GM18870 (cell line): ENCODE results near the gene ZBTB20.
"Not testable (repeated sequence)": the region's sequence is repeated elsewhere in the genome, so short reads cannot be mapped to it uniquely, and the experiment has no call there.

Source experiments
- ATAC-seq: cut with Tn5 transposase; IDR thresholded peaks from one replicate; pipeline ENCODE4 v1.9.1; 2021; ENCODE audit warnings: moderate library complexity; ENCODE audit not compliant: unreplicated experiment

ZBTB20 gene

DNA sequence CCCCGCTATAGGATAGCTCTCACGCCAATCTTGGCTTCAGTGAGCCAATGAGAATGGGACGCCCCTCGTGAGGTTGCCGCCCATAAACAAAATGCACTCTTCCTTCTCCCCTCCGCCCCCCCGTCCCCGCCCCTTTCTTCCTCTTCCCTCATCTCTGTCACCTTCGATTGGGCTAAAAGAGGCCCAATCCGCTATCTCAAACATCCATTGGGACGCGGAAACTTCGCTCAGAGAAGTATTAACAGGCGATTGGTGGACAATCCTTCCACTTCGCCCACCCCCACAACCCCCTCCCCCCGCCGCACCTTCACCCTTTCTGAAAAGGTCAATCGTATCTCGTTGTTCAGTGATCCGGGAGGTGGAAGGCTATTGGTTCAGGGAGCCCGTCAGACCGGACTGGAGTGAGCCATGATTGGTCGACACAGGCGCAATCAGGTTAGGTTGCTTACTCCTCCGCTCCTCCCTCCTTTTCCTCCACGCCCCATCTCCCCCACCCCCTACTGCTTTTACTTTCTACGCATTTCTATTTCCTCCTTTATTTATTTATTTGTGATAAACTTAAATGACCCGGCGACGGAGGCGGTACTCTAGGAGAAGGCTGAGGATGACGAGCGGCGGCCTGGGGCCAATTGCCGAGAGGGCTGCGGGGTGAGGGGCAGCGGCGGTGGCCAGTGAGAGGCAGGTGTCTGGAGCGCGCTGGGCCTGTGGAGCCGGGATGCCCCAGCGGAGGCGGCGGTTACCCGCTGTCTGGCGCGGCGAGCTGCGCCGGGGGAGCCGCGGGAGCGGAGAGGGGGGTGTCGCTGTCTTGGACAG is 447 bp upstream of the ZBTB20 start:
- peak; percentile 86 for ATAC-seq

DNA sequence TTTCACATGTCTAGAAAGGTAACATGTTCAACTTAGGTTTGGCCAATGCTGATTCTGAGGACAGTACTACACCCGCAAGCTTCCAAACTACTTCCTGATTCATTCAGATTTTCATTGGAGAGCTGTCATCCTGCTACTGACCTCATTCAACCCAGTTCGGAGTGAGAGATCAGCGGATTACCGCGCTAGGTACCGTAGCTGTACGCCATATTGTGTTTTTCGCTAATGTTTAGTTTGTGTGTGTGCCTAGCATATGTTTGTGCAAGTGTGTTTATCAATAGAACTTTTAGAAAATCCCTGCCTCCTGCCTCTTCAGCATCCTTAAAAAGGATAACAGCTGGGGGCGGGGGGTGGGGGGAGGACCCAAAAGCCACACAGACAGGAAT is 1.1 kb downstream of the ZBTB20 start:
- ATAC-seq, result no peak

DNA sequence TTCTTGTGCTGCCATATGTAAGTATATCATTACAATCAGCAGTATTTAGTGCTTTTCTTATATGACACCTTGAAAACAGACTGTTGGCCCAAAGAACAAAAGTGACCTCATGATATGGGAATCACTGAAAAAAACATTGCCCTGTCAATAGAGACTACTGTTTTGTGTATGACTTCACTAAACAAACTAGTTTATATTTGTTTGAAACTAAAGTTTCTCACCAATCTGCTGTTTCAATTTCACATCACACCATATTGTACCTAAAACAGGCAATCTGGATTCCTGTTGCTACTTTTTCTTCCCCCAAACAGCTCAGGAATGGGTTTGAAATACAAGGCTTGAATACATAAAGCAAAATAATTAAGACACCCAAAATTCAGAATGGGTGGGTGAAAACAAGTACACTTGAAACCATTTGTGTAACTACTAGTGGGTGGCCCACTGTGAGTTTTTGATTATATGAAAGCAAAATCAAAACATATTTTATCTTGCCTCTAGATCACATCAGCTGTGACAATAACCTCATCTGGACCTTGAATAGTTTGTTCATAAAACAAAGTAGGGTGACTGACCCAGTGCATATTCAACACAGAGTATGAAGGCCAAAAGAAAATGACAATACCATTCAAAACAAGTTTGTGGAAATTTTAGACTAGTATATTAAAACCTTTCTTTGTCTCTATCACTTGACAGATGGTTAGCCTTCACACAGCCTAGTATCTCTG is 5.9 kb downstream of the ZBTB20 start:
- ATAC-seq, result peak; percentile 74

DNA sequence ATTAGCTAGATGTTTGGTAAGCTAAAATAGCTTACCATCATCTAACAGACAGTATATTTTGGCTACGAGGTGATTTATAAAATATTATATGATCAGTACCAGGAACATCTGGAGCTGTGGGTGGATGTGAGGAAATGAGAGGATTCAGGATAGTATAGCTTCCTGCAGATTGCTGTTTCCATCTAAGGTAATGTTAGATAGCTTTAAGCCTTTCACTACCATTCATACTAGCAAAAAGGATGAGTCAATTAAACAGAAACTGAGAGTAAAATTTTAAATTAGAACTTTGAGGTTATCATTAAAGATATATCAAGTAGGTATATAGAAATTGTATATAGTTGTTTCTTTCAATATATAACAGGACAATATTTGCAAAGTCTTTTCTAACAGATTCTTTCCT is 8.0 kb downstream of the ZBTB20 start:
- no peak for ATAC-seq

DNA sequence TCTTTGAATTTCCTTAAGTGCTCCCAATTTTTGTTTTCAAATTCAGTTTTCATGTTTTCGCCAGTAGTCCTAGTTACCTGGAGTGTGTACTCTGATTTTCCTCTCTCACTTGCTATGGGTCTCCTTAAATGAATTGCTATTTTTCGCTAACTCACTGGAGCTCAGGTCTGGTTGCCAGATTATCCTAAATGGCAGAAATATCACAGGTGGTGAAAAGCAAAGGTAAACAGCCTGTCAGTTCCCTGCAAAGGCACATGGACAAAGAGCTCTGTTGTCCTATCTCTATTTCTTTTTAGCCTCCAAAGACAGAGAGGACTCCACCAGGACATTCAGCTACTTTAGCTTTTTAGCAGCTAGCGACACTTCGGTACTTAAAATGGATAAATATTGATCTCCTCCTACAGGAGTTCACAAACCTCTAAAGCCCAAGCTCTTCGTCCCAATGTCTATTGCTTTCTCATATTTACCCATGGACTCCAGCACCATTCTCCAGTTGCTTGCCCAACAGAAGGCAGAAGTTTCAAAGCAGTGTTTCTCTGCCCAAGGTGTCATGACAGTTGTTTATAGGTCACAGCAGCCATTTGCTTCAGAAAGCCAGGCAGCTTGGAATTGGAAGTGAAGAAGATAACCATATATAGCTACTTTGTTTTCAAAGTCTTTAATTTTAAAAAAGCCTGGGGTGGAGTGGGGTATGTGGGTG is 12.3 kb downstream of the ZBTB20 start:
- no peak for ATAC-seq

DNA sequence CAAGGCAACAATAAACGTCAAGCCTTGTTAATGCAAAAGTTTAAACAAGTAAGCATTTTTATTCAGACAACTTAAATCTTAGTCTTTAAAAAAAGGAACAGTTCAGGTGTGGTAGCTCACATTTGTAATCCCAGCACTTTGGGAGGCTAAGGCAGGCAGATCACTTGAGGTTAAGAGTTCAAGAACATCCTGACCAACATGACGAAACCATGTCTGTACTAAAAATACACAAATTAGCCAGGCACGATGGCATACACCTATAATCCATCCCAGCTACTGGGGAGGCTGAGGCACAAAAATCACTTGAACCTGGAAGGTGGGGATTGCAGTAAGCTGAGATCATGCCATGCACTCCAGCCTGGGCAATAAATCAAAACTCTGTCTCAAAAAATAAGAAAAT is 19.9 kb downstream of the ZBTB20 start:
- ATAC-seq, result no peak

DNA sequence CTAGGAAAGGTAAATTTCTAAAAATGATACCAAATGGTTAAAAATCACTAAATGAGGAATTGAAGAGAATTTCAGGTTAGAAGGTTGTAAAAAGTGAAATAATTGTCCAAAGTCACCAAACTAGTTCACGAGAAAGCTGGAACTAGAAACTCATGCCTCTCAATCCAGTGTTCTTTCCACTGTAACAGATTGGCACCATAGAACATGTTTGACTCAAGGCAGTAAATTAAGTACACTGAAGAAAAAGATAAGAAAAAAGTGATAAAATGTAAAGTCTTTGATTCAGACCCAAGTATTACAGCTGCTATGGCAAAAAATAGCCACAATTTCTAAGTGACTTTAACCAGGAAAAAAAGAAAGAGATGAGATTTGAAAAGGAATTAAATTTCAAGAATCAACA is 26.5 kb downstream of the ZBTB20 start:
- ATAC-seq, result no peak

DNA sequence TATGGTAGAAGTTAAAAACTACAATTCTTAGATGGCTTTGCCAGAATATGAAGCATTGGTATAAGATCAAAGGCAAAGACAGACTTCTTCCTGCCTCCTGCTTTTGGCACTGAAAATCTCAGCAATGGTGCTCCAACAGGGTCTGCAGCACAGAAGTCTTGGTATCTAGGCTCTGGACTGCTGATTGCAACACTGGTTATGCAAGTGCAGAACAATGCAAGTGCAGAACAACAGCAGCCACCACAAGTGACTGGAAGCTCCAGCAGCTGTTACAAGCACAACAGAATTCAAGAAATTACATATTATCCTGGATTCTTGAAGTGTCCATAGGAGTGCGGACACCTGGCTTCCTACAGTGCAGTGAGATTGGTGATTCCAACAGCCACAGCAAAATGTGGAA is 33.7 kb downstream of the ZBTB20 start:
- no peak for ATAC-seq

DNA sequence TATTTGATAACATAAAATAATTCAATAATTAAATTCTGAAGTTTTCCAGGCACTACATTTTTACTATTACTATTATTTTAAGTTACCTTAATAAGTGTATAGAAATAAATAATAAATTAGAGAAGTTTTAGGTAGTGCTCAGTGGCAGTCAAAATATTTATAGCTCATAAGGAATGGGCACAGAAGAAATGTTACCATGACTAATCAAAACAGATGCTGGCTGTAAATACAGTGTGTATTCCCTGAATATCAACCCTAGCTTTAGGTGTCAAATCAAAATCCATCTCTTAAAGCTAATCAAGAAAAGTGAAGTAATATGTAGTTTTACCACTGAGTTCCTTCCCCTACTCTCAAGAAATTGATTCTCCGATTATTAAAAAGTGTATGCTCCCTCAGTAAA is 35.5 kb downstream of the ZBTB20 start:
- ATAC-seq, result no peak

DNA sequence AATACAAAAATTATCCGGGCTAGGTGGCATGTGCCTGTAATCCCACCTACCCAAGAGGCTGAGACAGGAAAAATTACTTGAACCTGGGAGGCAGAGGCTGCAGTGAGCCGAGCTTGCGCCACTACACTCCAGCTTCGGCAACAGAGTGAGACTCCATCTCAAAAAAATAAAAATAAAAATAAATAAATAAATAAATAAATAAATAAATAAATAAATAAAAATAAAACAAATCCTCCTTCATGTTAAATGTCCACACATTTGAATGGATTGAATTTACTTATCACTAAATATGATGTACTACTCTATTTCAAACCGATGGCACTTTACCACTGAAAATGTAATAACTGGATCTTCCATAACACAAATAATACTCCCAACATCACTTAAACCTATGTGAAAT is 36.3 kb downstream of the ZBTB20 start:
- ATAC-seq, result no peak

DNA sequence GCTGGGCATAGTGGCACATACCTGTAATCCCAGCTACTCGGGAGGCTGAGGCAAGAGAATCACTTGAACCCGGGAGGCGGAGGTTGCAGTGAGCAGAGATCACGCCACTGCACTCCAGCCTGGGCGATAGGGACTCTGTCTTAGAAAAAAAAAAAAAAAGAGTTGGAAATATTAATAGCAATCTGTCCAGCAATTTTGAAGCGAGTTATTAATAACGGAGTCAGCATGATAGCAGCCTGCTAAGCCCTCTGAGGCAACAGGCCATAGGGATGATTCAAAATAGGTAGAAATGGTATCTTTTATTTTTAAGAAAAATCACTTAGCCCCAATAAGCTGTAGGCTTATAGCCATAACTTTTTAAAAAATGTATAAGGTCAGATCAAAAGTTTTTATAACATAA is 37.0 kb downstream of the ZBTB20 start:
- ATAC-seq, result not testable (repeated sequence)

DNA sequence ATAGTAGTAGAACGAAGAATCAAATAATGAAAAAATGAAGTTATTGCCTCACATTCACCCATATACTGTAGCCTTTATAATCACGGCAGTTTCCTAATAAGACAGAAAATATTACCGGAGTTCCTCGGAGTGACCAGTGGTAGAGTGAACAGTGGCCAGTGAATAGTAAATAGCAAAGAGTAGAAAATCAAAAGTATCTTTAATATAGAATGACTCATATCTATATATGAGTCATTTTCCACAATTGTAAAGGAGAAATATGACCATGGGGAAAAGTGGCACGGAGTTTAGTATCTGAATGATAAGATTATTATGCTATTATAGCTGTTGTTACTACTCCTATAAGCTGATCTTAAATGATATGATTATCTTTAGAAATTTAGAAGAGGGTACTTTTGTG is 38.5 kb downstream of the ZBTB20 start:
- ATAC-seq, result no peak

DNA sequence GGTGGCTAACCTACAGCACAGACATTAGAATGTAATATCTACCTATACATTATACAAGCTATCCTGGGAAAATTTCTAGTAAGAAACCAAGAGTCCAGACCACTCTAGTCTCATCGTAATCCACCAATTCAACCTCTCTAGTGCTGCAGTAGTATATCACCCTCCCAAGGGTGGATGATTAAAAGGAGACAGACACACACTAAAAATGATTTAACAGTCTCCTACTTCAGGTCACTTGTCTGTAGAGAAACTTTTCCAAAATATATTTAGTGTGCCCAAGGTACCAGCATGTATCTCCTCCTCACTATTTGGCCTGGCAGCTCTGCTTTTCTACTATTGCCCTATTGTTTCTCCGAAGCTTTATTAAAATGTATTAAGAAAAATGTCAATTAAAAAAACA is 45.0 kb downstream of the ZBTB20 start:
- no peak for ATAC-seq

DNA sequence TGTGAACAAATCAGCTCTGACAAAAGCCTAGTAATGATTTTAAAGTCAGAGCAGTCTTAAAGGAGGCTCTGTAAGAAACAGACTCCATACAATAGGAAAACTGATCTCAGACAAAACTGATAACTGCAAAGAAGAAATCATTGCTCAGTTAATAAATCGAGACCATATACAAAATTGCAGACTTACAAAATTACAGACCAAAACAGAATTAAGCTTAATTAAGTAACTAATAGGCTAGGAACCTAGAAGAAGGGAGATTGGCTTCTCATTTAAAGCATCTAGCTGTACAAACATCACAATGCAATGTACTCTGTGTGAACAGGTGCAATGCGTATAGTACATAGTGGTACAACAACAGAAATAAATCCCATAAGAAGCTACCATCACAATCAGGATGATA is 46.3 kb downstream of the ZBTB20 start:
- no peak for ATAC-seq

DNA sequence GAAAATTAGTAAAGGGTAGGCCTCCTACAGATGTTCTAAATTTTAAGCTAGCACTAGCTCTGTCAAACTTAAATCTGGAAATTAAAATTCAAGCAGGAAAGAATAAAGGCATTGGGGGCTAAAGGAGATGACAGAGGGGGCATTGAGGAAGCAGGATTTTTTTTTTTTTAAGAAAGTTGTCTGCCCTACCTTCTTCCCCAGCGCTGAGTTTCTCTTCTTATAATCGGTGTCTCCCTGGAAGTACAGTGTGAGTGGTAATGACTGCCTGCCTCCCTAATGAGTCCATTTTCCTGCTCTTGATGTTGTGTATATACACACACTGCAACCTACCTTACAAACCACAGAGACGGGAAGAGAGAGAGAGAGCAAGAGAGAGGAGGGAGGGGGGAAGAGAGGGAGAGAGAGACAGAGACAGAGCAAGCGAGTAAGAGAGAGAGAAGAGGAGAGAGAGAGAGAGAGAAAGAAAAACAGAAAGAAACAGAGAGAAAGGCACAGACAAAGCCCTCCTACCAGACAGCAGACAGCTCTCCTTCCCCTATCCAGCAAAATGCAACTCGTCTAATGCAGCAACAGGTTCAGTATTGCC is 47.0 kb downstream of the ZBTB20 start:
- peak; percentile 47 for ATAC-seq

DNA sequence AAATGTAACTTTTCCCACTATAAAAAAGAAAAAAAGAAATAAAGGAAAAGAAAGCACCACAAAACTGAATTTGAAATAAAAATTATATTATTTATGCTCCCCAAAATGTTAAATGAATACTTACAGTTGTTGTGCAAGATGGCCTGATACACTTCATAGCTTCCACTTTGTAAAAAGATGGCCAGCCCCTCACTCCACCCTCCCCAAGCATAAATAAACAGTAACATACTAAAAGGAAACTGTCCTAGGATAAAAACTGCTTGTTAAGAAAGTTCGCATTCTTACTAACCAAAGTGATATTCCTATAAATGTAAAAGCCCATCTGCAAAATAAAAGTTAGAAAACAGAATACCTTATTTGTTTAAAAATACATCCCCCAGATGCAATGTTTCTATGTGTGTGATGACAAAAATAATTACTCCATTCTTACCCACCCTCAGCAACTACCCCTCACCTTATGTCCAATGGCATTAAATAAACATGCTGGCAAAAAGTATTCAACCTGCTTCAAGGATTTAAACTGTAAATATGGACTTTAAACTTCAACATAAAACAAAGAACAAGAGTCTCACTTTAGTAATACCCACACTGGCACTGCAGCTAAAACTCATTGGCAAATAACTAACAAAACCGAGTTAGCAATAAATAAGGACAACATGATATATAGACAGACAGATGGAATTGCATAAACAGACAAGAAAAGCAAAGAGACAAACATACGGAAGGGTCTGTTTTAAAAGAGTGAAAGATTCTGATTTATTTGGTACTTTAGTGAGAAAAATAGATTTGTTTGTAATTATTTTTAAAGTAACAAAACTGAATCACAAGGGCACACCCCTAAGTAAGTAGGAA is 47.7 kb downstream of the ZBTB20 start:
- no peak for ATAC-seq

DNA sequence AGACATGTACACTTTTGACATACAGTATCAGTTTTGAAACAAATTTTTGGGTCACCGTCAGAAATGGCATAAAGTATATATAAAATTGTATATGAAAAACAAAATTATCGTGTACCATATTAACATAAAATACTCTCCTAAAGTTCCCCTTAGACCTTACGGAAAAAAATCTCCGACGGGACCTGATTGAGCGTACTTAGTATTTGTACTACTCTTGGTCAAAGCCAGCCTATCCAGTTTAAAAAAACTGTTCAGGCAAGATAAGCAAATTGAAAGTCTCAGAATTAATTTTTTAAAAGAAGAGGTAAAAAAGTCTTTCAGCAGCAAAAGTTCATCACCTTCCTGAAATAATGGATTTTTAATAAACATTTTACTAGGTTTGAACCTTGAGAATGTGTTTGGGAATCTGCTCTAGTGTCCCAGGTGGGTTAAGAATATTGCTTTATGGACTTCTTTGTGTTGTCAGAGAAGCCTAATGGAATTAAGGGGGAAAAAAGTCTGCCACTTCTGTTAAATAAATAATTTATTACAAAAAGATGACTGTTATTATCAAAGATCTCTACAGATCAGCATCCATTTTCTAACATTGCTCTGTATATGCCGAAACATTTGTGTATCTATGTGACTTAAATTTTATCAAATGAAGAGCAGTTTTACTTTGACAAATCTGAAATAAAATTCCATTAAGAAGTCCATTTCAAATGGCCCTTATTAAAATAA is 48.6 kb downstream of the ZBTB20 start:
- ATAC-seq, result no peak

DNA sequence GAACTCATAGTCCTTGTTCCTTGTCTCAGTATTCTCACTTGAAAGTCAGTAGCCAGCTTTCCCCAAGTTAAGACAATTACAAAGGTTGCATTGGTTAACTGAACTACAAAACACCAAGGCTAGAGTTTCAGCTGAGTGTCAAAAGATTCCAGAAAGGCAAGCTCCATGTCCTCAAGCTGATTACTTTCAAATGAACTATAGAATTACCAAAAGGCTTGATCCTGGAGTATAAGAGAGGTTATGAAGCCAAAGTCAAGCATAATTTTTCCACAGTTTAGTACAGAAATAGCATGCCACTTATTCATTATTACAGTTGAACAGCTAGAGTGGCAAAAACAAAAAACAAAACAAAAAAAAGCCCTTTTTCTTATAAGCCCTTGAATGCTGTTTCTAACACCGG is 51.9 kb downstream of the ZBTB20 start:
- ATAC-seq, result no peak

DNA sequence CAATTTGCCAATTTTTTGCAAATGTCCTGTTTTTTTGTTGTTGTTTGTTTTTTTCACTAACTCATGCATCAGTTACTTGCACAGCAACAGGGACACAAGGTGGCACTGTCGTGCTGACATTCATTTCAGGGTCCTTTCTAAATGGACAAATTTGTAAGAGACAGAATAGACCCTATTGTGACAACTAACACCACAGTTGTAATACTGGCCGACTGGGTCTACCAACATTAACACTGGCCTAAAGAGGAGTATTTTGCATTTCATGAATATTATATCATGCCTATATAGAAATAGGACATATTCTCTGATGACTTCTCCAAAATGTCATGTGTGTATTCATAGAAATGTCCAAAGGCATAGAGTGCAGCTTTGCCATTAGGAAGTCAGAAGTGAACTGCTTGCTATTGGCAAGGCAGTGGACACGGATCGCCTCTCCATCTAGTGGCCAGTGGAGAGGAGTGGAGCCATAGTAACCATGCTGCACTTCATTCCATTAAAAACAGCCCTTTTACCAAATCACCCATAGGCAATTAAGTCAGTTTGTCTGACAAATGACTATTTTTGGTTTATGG is 54.8 kb downstream of the ZBTB20 start:
- ATAC-seq, result no peak

DNA sequence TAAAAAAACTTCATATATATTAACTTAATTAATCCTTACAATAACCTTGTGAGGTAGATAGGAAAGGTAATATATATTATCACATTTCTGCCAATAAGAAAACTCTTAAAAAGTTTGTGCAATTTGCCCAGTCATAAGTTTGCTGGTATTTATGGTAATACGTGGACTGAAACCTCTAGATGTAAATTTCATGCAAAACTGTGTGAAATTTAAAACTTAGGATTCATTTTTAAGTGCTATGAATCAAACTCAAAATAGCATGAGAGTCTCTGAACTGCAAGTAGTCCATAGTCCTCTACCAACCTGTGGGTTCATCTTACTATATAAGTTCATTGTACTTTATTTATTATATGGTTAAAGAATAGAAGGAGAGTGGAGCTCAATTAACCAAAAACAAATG is 56.4 kb downstream of the ZBTB20 start:
- ATAC-seq, result no peak
